HepG2 (cell line): ENCODE measurements around the gene EPX. TPM values are rescaled to one million over a fixed set of nuclear protein-coding genes. Genes with fewer than 3 reads are reported as not detected.

Experiments used
- BORCS8-MEF2B ChIP-seq: sonication (generic); formaldehyde crosslinking; IDR thresholded peaks from 2 replicates; pipeline ENCODE4 v1.8.0; 2022; ENCODE audit warnings: mild to moderate bottlenecking, missing genetic modification reagents
- FOXP4 ChIP-seq: sonication (generic); formaldehyde crosslinking; IDR thresholded peaks from 2 replicates; pipeline ENCODE4 v1.4.0; 2020; ENCODE audit warnings: missing genetic modification reagents
- HNRNPH1 ChIP-seq: fragments of 200-400 bp; formaldehyde crosslinking; optimal IDR thresholded peaks from 2 replicates; pipeline ENCODE3; 2017; ENCODE audit warnings: mild to moderate bottlenecking, low read depth, low read length
- MZF1 ChIP-seq: sonication (generic); formaldehyde crosslinking; IDR thresholded peaks from 2 replicates; pipeline ENCODE4 v1.8.1; 2023; ENCODE audit warnings: mild to moderate bottlenecking, missing genetic modification reagents, borderline replicate concordance
- REST ChIP-seq, 2 experiments: IDR thresholded peaks; 2 replicates each; pipeline ENCODE4 v1.6.1; 2011 to 2012; ENCODE audit warnings: low read length in 2 of 2, borderline replicate concordance in 1 of 2, low read depth in 1 of 2, mild to moderate bottlenecking in 1 of 2, moderate library complexity in 1 of 2
- SATB2 ChIP-seq: sonication (generic); formaldehyde crosslinking; IDR thresholded peaks from 2 replicates; pipeline ENCODE4 v1.5.0; 2020; ENCODE audit warnings: missing genetic modification reagents
- SNAPC2 ChIP-seq: sonication (generic); formaldehyde crosslinking; IDR thresholded peaks from 2 replicates; pipeline ENCODE4 v1.8.1; 2022; ENCODE audit warnings: mild to moderate bottlenecking, missing genetic modification reagents
- TAF15 ChIP-seq: fragments of 200-400 bp; formaldehyde crosslinking; IDR thresholded peaks from one replicate; pipeline ENCODE4 v1.6.1; 2018; ENCODE audit warnings: mild to moderate bottlenecking, low read depth, low read length; ENCODE audit not compliant: poor library complexity, severe bottlenecking
- TFDP2 ChIP-seq: sonication (generic); formaldehyde crosslinking; IDR thresholded peaks from 2 replicates; pipeline ENCODE4 v1.4.0; 2020; ENCODE audit warnings: missing genetic modification reagents
- TP53 ChIP-seq: sonication (generic); formaldehyde crosslinking; conservative IDR thresholded peaks from 2 replicates; pipeline ENCODE4 v1.4.0; 2020; ENCODE audit warnings: missing genetic modification reagents
- YY1 ChIP-seq: IDR thresholded peaks from 2 replicates; pipeline ENCODE4 v1.6.1; 2011; ENCODE audit warnings: low read length, low read depth, moderate library complexity, mild to moderate bottlenecking; ENCODE audit not compliant: insufficient read depth, insufficient replicate concordance
- ZBTB7A ChIP-seq: sonication (generic); formaldehyde crosslinking; IDR thresholded peaks from 2 replicates; pipeline ENCODE4 v1.8.0; 2022; ENCODE audit warnings: mild to moderate bottlenecking, missing genetic modification reagents
- ZGPAT ChIP-seq: IDR thresholded peaks from 2 replicates; pipeline ENCODE4 v1.6.1; 2016; ENCODE audit warnings: mild to moderate bottlenecking
- ZNF24 ChIP-seq: fragments of 450-650 bp; IDR thresholded peaks from 2 replicates; pipeline ENCODE4 v1.6.1; 2017; ENCODE audit warnings: antibody characterized with exemption, mild to moderate bottlenecking
- ZNF33A ChIP-seq: sonication (generic); formaldehyde crosslinking; IDR thresholded peaks from 2 replicates; pipeline ENCODE4 v1.5.1; 2020; ENCODE audit warnings: missing genetic modification reagents, mild to moderate bottlenecking, moderate library complexity, borderline replicate concordance
- ZNF383 ChIP-seq: sonication (generic); formaldehyde crosslinking; IDR thresholded peaks from 2 replicates; pipeline ENCODE4 v1.4.0; 2020; ENCODE audit warnings: missing genetic modification reagents, mild to moderate bottlenecking, borderline replicate concordance
- ZNF431 ChIP-seq: sonication (generic); formaldehyde crosslinking; IDR thresholded peaks from 2 replicates; pipeline ENCODE4 v1.9.0; 2022; ENCODE audit warnings: missing genetic modification reagents, low read depth, mild to moderate bottlenecking, borderline replicate concordance
- ZNF441 ChIP-seq: sonication (generic); formaldehyde crosslinking; IDR thresholded peaks from 2 replicates; pipeline ENCODE4 v1.7.0; 2021; ENCODE audit warnings: missing genetic modification reagents, borderline replicate concordance
- ZNF660 ChIP-seq: sonication (generic); formaldehyde crosslinking; IDR thresholded peaks from 2 replicates; pipeline ENCODE4 v1.5.1; 2020; ENCODE audit warnings: mild to moderate bottlenecking, low read depth, missing genetic modification reagents, borderline replicate concordance
- ZNF883 ChIP-seq: sonication (generic); formaldehyde crosslinking; IDR thresholded peaks from 2 replicates; pipeline ENCODE4 v1.5.1; 2020; ENCODE audit warnings: mild to moderate bottlenecking, missing genetic modification reagents; ENCODE audit errors: not compliant biosample characterization
- polyA plus RNA-seq, 8 experiments: library from polyadenylated mRNA; depleted of rRNA in 3 of 8; stranded (reverse) in 7 of 8; unstranded in 1 of 8; fragments of >200 nt; fragmentation: Illumina TruSeq in 4 of 8; extraction: Trizol in 4 of 8; gene quantifications; 2 replicates each; pipeline versions ENCODE4 v1.2.1 to v1.2.3, GENCODE V29; 2011 to 2016; ENCODE audit warnings: low read depth in 4 of 8, missing spikeins in 1 of 8, mixed read lengths in 1 of 8; ENCODE audit not compliant: insufficient read depth in 1 of 8
- total RNA-seq, 5 experiments: library from RNA; depleted of rRNA; stranded (reverse); fragments of >200 nt; fragmentation: Illumina TruSeq; extraction: Trizol; gene quantifications; 2 replicates each; pipeline ENCODE4 v1.2.3, GENCODE V29; 2016; ENCODE audit warnings: low read depth in 1 of 5

EPX gene
- total and polyA plus RNA-seq, 2 of the 13 experiments (the other 11 are each of a cell fraction or from before 2014, with no cell fraction given): not detected

- TF ChIP-seq TP53: no peak
- peak; percentile 85 for TF ChIP-seq TFDP2 (CRISPR knock-in tag)
- no peak for TF ChIP-seq ZNF383 (CRISPR knock-in tag)
- TF ChIP-seq ZNF660 (CRISPR knock-in tag): no peak
- no peak for TF ChIP-seq HNRNPH1
- TF ChIP-seq ZNF431 (CRISPR knock-in tag): peak; percentile 77; the same call in 1 of the 2 replicates
- TF ChIP-seq MZF1 (CRISPR knock-in tag): peak; percentile 93; the same call in 1 of the 2 replicates
- TF ChIP-seq ZBTB7A (CRISPR knock-in tag): peak; percentile 59; the same call in 1 of the 2 replicates
- TF ChIP-seq FOXP4 (CRISPR knock-in tag): peak; percentile 47; the same call in 1 of the 2 replicates
- TF ChIP-seq SATB2 (CRISPR knock-in tag): 0 out of 2 replicates have a peak, but pooled peaks have one; percentile 79
- peak; percentile 97 for TF ChIP-seq BORCS8-MEF2B
- TF ChIP-seq REST (IDR thresholded peaks at IDR 0.05; ENCODE audit: borderline replicate concordance in 1 of 2, low read depth in 1 of 2, low read length in 2 of 2): no peak
- TF ChIP-seq SNAPC2 (CRISPR knock-in tag): peak; percentile 70; the same call in 1 of the 2 replicates
- no peak for TF ChIP-seq TAF15
- TF ChIP-seq ZNF441: no peak
- TF ChIP-seq ZNF24: no peak
- TF ChIP-seq YY1: peak; percentile 31
- peak; percentile 97 for TF ChIP-seq ZNF883 (CRISPR knock-in tag)
- TF ChIP-seq ZGPAT (CRISPR knock-in tag): peak; percentile 70
- TF ChIP-seq ZNF33A: no peak
Observed at GRCh38 chr17:58249270-58250133, 57.0 kb downstream of the EPX start (continued).
